Dermis blood vessel endothelial cell (primary cell): ENCODE results near the gene RPL19. TPM values are rescaled to one million over a fixed set of nuclear protein-coding genes. Genes with fewer than 3 reads are reported as not detected.
A peak's percentile ranks its signal among the peaks of the same experiment; 100 is the strongest.

Experiments used
- DNase-seq: peaks from one replicate; pipeline ENCODE4 v3.0.0; 2010
- total RNA-seq: library from RNA; depleted of rRNA; stranded (reverse); fragments of >200 nt; gene quantifications from 2 replicates; pipeline ENCODE4 v1.2.3, GENCODE V29; 2014

RPL19 gene
- total RNA-seq, 1 donor from 2014 or later, result 2,101 TPM

GRCh38 chr17:39198186-39198566 is 1.9 kb upstream of the RPL19 start:
- no peak for DNase-seq

- DNase-seq, result peak; percentile 96
These were observed 338 bp upstream of the RPL19 start for GRCh38 chr17:39199820-39200069.

GRCh38 chr17:39200957-39201510 is 951 bp downstream of the RPL19 start:
- no peak for DNase-seq

- no peak for DNase-seq
These were observed 4.2 kb downstream of the RPL19 start for GRCh38 chr17:39204245-39204644.

GRCh38 chr17:39205112-39205526 is 5.0 kb downstream of the RPL19 start:
- DNase-seq, result no peak

- no peak for DNase-seq
These were observed 8.1 kb downstream of the RPL19 start for GRCh38 chr17:39208136-39208535.

GRCh38 chr17:39208893-39209292 is 8.8 kb downstream of the RPL19 start:
- DNase-seq, result no peak

GRCh38 chr17:39209317-39210092 is 9.4 kb downstream of the RPL19 start:
- DNase-seq, result peak; percentile 51

- no peak for DNase-seq
These were observed 10.0 kb downstream of the RPL19 start for GRCh38 chr17:39210093-39210434.

GRCh38 chr17:39212195-39212810 is 12.2 kb downstream of the RPL19 start:
- no peak for DNase-seq

GRCh38 chr17:39212841-39213480 is 12.9 kb downstream of the RPL19 start:
- DNase-seq, result no peak

GRCh38 chr17:39213852-39214251 is 13.8 kb downstream of the RPL19 start:
- peak; percentile 18 for DNase-seq

- no peak for DNase-seq
These were observed 17.8 kb downstream of the RPL19 start for GRCh38 chr17:39217734-39218369.

GRCh38 chr17:39218906-39219305 is 18.8 kb downstream of the RPL19 start:
- no peak for DNase-seq

- no peak for DNase-seq
These were observed 19.6 kb downstream of the RPL19 start for GRCh38 chr17:39219647-39220154.

GRCh38 chr17:39221572-39221971 is 21.5 kb downstream of the RPL19 start:
- DNase-seq, result no peak

GRCh38 chr17:39222151-39222550 is 22.1 kb downstream of the RPL19 start:
- DNase-seq, result no peak

GRCh38 chr17:39222866-39223834 is 23.1 kb downstream of the RPL19 start:
- DNase-seq, result no peak

GRCh38 chr17:39223907-39224777 is 24.1 kb downstream of the RPL19 start:
- DNase-seq, result no peak

GRCh38 chr17:39224778-39225307 is 24.8 kb downstream of the RPL19 start:
- DNase-seq, result no peak
